ENCODE data around the gene KCNN1.

Gene KCNN1

DNA sequence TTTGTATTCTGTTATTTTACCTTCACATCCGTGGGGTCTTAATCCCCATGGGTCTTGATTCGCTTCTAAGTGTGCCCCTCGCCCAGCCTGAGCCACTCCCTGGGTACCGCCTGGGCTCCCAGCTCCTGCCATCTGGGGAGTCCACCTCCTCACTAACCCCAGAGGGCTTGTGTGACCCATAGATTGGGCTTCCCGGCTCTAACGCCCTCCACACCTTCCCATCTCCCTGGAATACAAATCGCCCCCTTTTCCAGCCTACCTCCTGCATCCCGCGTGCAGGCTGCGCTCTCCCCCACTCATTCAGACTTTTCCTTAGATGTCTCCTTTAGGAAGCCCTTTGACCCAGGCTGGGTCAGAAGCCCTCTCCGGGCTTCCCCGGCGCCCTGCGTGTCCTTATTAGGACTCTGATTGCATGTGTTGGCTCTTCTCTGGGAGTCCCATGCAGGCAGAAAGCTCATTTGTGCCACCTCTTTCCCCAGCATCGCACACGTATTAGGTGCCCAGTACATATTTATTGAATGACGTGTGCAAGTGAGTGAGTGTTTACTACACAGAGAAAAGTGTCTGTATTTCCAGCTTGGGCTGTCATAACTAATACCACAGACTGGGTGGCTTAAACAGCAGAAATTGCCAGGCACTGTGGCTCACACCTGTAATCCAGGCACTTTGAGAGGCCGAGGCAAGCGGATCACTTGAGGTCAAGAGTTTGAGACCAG lies 33.3 kb upstream of the KCNN1 start:
- 0 out of 3 replicates have a peak, but pooled peaks have one; percentile 2 for ATAC-seq
- no peak for TF ChIP-seq PPARA (CRISPR knock-in tag; IDR thresholded peaks at IDR 0.05; ENCODE audit: borderline replicate concordance)
- TF ChIP-seq ZNF8 (CRISPR knock-in tag; IDR thresholded peaks at IDR 0.05), result no peak
- no peak for TF ChIP-seq GLIS3 (CRISPR knock-in tag; IDR thresholded peaks at IDR 0.05)

GRCh38 chr19:17936379-17936778 lies 30.5 kb upstream of the KCNN1 start:
- TF ChIP-seq ZNF70 (CRISPR knock-in tag; IDR thresholded peaks at IDR 0.05), result no peak
- no peak for TF ChIP-seq CSDC2 (CRISPR knock-in tag; IDR thresholded peaks at IDR 0.05)
- TF ChIP-seq ZNF565 (CRISPR knock-in tag; conservative IDR thresholded peaks at IDR 0.05; ENCODE audit: low read depth), result no peak
- TF ChIP-seq CSRNP3 (CRISPR knock-in tag; IDR thresholded peaks at IDR 0.05), result no peak
- TF ChIP-seq ARNTL (CRISPR knock-in tag; IDR thresholded peaks at IDR 0.05; ENCODE audit: borderline replicate concordance, low read depth), result no peak
- no peak for TF ChIP-seq OSR1 (CRISPR knock-in tag; IDR thresholded peaks at IDR 0.05)
- no peak for TF ChIP-seq POU6F1 (CRISPR knock-in tag; IDR thresholded peaks at IDR 0.05; ENCODE audit: borderline replicate concordance, low read depth)
- TF ChIP-seq BACH2 (CRISPR knock-in tag; IDR thresholded peaks at IDR 0.05; ENCODE audit: borderline replicate concordance), result no peak
- no peak for ATAC-seq

- no peak for ATAC-seq
- TF ChIP-seq TSHZ2 (CRISPR knock-in tag; IDR thresholded peaks at IDR 0.05) (no peak), TCF4 (CRISPR knock-in tag; IDR thresholded peaks at IDR 0.05; ENCODE audit: borderline replicate concordance) (no peak), ZC3H10 (CRISPR knock-in tag; IDR thresholded peaks at IDR 0.05) (no peak), ARNTL (CRISPR knock-in tag; IDR thresholded peaks at IDR 0.05; ENCODE audit: borderline replicate concordance, low read depth) (no peak)
Measured at GRCh38 chr19:17937371-17937900, 29.5 kb upstream of the KCNN1 start.

- no peak for TF ChIP-seq BACH2 (CRISPR knock-in tag; IDR thresholded peaks at IDR 0.05; ENCODE audit: borderline replicate concordance)
- peak; percentile 98 for ATAC-seq
Measured at GRCh38 chr19:17938092-17938845, 28.6 kb upstream of the KCNN1 start.

DNA sequence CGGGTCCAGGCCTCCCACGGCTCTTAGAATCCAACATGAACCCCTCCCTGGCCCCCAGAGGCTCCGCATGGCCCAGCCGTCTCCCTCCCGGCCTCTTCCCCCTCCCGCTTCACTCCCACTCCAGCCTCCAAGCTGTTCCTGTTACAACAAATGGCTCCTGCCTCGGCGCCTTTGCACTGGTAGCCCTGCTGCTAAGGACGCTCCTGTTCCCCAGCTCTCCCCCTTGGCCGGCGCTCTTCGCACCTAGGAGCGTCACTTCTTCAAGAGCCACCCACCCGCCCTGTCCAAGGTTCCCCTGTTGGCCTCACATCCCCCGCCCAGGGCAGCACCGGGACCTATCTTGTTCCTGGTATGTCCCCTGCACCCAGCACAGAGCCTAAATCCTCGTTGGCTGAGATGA lies 24.7 kb upstream of the KCNN1 start:
- ATAC-seq, result no peak
- TF ChIP-seq OSR1 (CRISPR knock-in tag; IDR thresholded peaks at IDR 0.05) (no peak), RARB (CRISPR knock-in tag; IDR thresholded peaks at IDR 0.05) (no peak), CSRNP3 (CRISPR knock-in tag; IDR thresholded peaks at IDR 0.05) (no peak), ZNF70 (CRISPR knock-in tag; IDR thresholded peaks at IDR 0.05) (no peak), BACH2 (CRISPR knock-in tag; IDR thresholded peaks at IDR 0.05; ENCODE audit: borderline replicate concordance) (no peak), CSDC2 (CRISPR knock-in tag; IDR thresholded peaks at IDR 0.05) (no peak), ZNF8 (CRISPR knock-in tag; IDR thresholded peaks at IDR 0.05) (no peak), ZC3H10 (CRISPR knock-in tag; IDR thresholded peaks at IDR 0.05) (no peak), TOX (CRISPR knock-in tag; IDR thresholded peaks at IDR 0.05; ENCODE audit: borderline replicate concordance) (no peak), PATZ1 (CRISPR knock-in tag; IDR thresholded peaks at IDR 0.05; ENCODE audit: borderline replicate concordance) (no peak), PPARA (CRISPR knock-in tag; IDR thresholded peaks at IDR 0.05; ENCODE audit: borderline replicate concordance) (no peak), ZFP30 (CRISPR knock-in tag; IDR thresholded peaks at IDR 0.05) (no peak), ISL1 (CRISPR knock-in tag; IDR thresholded peaks at IDR 0.05) (no peak), SNAI2 (CRISPR knock-in tag; IDR thresholded peaks at IDR 0.05) (no peak)

All from SK-N-SH treated with all-trans-retinoic acid at 6 μM for 48 hours (cell line).